K562 (cell line): Measurements from ENCODE around the gene KCNT1. TPM values are rescaled to one million over a fixed set of nuclear protein-coding genes. Genes with fewer than 3 reads are reported as not detected.

ENCODE experiments used
- EGR1 ChIP-seq: fragments of 450-650 bp; conservative IDR thresholded peaks from 2 replicates; pipeline ENCODE4 v1.6.1; 2017; ENCODE audit warnings: mild to moderate bottlenecking
- FOXK1 ChIP-seq: sonication (generic); formaldehyde crosslinking; IDR thresholded peaks from 2 replicates; pipeline ENCODE4 v1.8.0; 2022; ENCODE audit warnings: missing genetic modification reagents, mild to moderate bottlenecking, borderline replicate concordance
- HOMEZ ChIP-seq: fragments of 250-450 bp; sonication (Bioruptor Pico); IDR thresholded peaks from 2 replicates; pipeline ENCODE4 v1.4.0; 2020; ENCODE audit warnings: mild to moderate bottlenecking, moderate library complexity
- NFE2L1 ChIP-seq: fragments of 450-650 bp; IDR thresholded peaks from 2 replicates; pipeline ENCODE4 v1.6.1; 2016; ENCODE audit warnings: missing genetic modification characterization, low read depth, mild to moderate bottlenecking, missing compliant biosample characterization, moderate library complexity, borderline replicate concordance
- POLR2AphosphoS5 ChIP-seq: IDR thresholded peaks from 2 replicates; pipeline ENCODE4 v1.6.1; 2011; ENCODE audit warnings: mild to moderate bottlenecking, low read depth, low read length, moderate library complexity; ENCODE audit not compliant: control insufficient read depth, insufficient read depth
- RAD21 ChIP-seq, 2 experiments: fragments of 250-450 bp in 1 of 2; fragments of 450-650 bp in 1 of 2; sonication (Bioruptor Pico) in 1 of 2; formaldehyde crosslinking in 1 of 2; IDR thresholded peaks in 1 of 2; conservative IDR thresholded peaks in 1 of 2; 2 replicates each; pipeline versions ENCODE4 v1.4.0 to v1.8.0; 2020 to 2022; ENCODE audit warnings: mild to moderate bottlenecking in 2 of 2, moderate library complexity in 1 of 2
- RCOR1 ChIP-seq, 2 experiments: IDR thresholded peaks; 2 replicates each; pipeline ENCODE4 v1.6.1; 2012; ENCODE audit warnings: low read depth in 2 of 2, low read length in 2 of 2, borderline replicate concordance in 1 of 2, improper control_type of control experiment in 1 of 2
- polyA plus RNA-seq, 8 experiments: library from polyadenylated mRNA; depleted of rRNA in 4 of 8; stranded (reverse) in 5 of 8; unstranded in 3 of 8; fragments of >200 nt; fragmentation: Nextera tagmentation in 2 of 8; fragmentation: Illumina TruSeq in 1 of 8; extraction: Ambion mirVana in 2 of 8; extraction: Trizol in 1 of 8; gene quantifications; 2 replicates each; pipeline versions ENCODE4 v1.2.1 to v1.2.3, GENCODE V29; 2011 to 2014; ENCODE audit warnings: inconsistent platforms in 1 of 8, missing spikeins in 1 of 8
- total RNA-seq, 7 experiments: library from RNA; depleted of rRNA in 6 of 7; stranded (reverse); fragments of >200 nt in 6 of 7; fragmentation: Illumina TruSeq in 2 of 7; extraction: Trizol in 2 of 7; gene quantifications; 2 replicates each; pipeline versions ENCODE4 v1.2.1 to v1.2.3, GENCODE V29; 2011 to 2021; ENCODE audit warnings: low replicate concordance in 1 of 7
- TF ChIP-seq, protein P1 (sequence below): fragments of 450-650 bp; IDR thresholded peaks from 2 replicates; pipeline ENCODE4 v1.6.1; 2016; ENCODE audit warnings: mild to moderate bottlenecking, moderate library complexity
- TF ChIP-seq, protein P2 (sequence below): fragments of 150-350 bp; IDR thresholded peaks from 2 replicates; pipeline ENCODE4 v1.6.1; 2014; ENCODE audit warnings: low read depth, mild to moderate bottlenecking, low read length, borderline replicate concordance

KCNT1 gene
- total and polyA plus RNA-seq, 9 of the 15 experiments (the other 6 are each of a cell fraction or from before 2014, with no cell fraction given) = 0.05 TPM; not detected in 8

DNA sequence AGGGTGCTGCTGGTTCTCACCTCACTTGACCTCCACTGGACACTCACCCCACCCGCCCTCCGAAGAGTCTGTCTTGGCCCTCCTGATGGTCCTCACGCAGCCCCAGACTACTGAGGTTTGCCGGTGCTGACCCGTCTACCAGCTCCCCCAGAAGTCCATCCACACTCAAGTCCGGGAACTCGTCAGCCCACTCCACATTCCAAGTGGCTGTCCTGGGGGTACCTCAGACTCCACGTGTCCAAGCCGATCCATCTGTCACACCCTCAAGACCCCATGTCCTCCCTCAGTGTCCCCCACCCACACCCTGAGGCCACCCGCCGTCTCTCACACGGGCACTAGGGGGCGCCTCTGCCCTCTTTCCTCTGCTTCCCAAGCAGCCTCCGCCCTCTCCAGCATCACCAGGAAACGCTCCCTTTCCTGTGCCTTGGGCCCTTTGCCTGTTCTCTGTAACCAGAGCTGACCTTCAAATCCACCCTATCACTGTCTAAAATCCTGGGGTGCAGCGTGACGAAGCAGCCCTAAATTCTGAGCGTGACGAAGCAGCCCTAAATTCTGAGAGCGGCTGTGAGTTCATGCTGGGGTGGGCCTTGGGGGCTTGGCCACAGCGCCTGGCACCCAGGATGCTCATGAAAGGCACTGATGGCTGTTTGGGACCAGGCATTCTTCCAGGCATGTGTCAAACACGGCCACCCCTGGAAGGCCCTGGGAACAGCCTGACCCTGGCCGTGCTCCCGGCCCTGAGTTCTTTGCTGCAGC lies 95.7 kb downstream of the KCNT1 start (continued):
- TF ChIP-seq, protein P1, sequence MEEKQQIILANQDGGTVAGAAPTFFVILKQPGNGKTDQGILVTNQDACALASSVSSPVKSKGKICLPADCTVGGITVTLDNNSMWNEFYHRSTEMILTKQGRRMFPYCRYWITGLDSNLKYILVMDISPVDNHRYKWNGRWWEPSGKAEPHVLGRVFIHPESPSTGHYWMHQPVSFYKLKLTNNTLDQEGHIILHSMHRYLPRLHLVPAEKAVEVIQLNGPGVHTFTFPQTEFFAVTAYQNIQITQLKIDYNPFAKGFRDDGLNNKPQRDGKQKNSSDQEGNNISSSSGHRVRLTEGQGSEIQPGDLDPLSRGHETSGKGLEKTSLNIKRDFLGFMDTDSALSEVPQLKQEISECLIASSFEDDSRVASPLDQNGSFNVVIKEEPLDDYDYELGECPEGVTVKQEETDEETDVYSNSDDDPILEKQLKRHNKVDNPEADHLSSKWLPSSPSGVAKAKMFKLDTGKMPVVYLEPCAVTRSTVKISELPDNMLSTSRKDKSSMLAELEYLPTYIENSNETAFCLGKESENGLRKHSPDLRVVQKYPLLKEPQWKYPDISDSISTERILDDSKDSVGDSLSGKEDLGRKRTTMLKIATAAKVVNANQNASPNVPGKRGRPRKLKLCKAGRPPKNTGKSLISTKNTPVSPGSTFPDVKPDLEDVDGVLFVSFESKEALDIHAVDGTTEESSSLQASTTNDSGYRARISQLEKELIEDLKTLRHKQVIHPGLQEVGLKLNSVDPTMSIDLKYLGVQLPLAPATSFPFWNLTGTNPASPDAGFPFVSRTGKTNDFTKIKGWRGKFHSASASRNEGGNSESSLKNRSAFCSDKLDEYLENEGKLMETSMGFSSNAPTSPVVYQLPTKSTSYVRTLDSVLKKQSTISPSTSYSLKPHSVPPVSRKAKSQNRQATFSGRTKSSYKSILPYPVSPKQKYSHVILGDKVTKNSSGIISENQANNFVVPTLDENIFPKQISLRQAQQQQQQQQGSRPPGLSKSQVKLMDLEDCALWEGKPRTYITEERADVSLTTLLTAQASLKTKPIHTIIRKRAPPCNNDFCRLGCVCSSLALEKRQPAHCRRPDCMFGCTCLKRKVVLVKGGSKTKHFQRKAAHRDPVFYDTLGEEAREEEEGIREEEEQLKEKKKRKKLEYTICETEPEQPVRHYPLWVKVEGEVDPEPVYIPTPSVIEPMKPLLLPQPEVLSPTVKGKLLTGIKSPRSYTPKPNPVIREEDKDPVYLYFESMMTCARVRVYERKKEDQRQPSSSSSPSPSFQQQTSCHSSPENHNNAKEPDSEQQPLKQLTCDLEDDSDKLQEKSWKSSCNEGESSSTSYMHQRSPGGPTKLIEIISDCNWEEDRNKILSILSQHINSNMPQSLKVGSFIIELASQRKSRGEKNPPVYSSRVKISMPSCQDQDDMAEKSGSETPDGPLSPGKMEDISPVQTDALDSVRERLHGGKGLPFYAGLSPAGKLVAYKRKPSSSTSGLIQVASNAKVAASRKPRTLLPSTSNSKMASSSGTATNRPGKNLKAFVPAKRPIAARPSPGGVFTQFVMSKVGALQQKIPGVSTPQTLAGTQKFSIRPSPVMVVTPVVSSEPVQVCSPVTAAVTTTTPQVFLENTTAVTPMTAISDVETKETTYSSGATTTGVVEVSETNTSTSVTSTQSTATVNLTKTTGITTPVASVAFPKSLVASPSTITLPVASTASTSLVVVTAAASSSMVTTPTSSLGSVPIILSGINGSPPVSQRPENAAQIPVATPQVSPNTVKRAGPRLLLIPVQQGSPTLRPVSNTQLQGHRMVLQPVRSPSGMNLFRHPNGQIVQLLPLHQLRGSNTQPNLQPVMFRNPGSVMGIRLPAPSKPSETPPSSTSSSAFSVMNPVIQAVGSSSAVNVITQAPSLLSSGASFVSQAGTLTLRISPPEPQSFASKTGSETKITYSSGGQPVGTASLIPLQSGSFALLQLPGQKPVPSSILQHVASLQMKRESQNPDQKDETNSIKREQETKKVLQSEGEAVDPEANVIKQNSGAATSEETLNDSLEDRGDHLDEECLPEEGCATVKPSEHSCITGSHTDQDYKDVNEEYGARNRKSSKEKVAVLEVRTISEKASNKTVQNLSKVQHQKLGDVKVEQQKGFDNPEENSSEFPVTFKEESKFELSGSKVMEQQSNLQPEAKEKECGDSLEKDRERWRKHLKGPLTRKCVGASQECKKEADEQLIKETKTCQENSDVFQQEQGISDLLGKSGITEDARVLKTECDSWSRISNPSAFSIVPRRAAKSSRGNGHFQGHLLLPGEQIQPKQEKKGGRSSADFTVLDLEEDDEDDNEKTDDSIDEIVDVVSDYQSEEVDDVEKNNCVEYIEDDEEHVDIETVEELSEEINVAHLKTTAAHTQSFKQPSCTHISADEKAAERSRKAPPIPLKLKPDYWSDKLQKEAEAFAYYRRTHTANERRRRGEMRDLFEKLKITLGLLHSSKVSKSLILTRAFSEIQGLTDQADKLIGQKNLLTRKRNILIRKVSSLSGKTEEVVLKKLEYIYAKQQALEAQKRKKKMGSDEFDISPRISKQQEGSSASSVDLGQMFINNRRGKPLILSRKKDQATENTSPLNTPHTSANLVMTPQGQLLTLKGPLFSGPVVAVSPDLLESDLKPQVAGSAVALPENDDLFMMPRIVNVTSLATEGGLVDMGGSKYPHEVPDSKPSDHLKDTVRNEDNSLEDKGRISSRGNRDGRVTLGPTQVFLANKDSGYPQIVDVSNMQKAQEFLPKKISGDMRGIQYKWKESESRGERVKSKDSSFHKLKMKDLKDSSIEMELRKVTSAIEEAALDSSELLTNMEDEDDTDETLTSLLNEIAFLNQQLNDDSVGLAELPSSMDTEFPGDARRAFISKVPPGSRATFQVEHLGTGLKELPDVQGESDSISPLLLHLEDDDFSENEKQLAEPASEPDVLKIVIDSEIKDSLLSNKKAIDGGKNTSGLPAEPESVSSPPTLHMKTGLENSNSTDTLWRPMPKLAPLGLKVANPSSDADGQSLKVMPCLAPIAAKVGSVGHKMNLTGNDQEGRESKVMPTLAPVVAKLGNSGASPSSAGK = no peak
- TF ChIP-seq POLR2AphosphoS5 = no peak
- no peak for TF ChIP-seq NFE2L1
- peak; percentile 46 for TF ChIP-seq EGR1
- peak; percentile 29 to 73; a peak in 3 of 4 replicates for TF ChIP-seq RAD21 (CRISPR knock-in tag; conservative IDR thresholded peaks at IDR 0.05 in 1 of 2, IDR thresholded peaks at IDR 0.05 in 1 of 2)
- TF ChIP-seq HOMEZ (CRISPR knock-in tag) = no peak
- TF ChIP-seq RCOR1 (IDR thresholded peaks at IDR 0.05; ENCODE audit: borderline replicate concordance in 1 of 2, low read depth in 2 of 2, low read length in 2 of 2) = 0 out of 4 replicates have a peak, but pooled peaks of 1 of the 2 experiments have one; percentile 34
- no peak for TF ChIP-seq FOXK1 (CRISPR knock-in tag)
- TF ChIP-seq, protein P2, sequence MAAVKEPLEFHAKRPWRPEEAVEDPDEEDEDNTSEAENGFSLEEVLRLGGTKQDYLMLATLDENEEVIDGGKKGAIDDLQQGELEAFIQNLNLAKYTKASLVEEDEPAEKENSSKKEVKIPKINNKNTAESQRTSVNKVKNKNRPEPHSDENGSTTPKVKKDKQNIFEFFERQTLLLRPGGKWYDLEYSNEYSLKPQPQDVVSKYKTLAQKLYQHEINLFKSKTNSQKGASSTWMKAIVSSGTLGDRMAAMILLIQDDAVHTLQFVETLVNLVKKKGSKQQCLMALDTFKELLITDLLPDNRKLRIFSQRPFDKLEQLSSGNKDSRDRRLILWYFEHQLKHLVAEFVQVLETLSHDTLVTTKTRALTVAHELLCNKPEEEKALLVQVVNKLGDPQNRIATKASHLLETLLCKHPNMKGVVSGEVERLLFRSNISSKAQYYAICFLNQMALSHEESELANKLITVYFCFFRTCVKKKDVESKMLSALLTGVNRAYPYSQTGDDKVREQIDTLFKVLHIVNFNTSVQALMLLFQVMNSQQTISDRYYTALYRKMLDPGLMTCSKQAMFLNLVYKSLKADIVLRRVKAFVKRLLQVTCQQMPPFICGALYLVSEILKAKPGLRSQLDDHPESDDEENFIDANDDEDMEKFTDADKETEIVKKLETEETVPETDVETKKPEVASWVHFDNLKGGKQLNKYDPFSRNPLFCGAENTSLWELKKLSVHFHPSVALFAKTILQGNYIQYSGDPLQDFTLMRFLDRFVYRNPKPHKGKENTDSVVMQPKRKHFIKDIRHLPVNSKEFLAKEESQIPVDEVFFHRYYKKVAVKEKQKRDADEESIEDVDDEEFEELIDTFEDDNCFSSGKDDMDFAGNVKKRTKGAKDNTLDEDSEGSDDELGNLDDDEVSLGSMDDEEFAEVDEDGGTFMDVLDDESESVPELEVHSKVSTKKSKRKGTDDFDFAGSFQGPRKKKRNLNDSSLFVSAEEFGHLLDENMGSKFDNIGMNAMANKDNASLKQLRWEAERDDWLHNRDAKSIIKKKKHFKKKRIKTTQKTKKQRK = no peak
